H1 (cell line): Measurements from ENCODE around the gene TJP3. TPM values are rescaled to one million over a fixed set of nuclear protein-coding genes. Genes with fewer than 3 reads are reported as not detected.

Experiments
- CTCF ChIA-PET: fragments of 300-600 bp; sonication (Branson Sonifier 250); formaldehyde crosslinking; loops from one replicate; lab custom pipeline; 2021; ENCODE audit not compliant: partially characterized antibody; lab: Charles Lee
- POLR2A ChIA-PET: fragments of 300-600 bp; sonication (Branson Sonifier 250); formaldehyde crosslinking; loops from one replicate; lab custom pipeline; 2021; ENCODE audit warnings: inconsistent platforms; ENCODE audit not compliant: partially characterized antibody; lab: Charles Lee
- DNase-seq, 2 experiments: peaks; one replicate each; pipeline versions ENCODE4 v3.0.0 to v3.0.0-alpha.2; 2010 to 2022; ENCODE audit warnings: low spot score in 2 of 2, low read depth in 1 of 2, mixed read lengths in 1 of 2
- FAIRE-seq: peaks from 2 replicates; lab custom pipeline; 2011; peaks lifted over from hg19 to GRCh38; lab: Jason Lieb, UNC
- H2AFZ ChIP-seq: 2 replicates; pipeline ENCODE4 v1.8.1; 2012; ENCODE audit warnings: low read length, inconsistent platforms
- H2AK5ac ChIP-seq: 2 replicates; pipeline ENCODE4 v1.6.1; 2013; ENCODE audit warnings: low read depth, low read length
- H2BK120ac ChIP-seq: replicated peaks from 2 replicates; pipeline ENCODE3; 2013; ENCODE audit warnings: low read depth, low read length, inconsistent platforms
- H2BK12ac ChIP-seq: 2 replicates; pipeline ENCODE4 v1.6.1; 2013; ENCODE audit warnings: low read depth, low read length
- H2BK15ac ChIP-seq: 2 replicates; pipeline ENCODE4 v1.6.1; 2013; ENCODE audit warnings: low read length
- H2BK20ac ChIP-seq: 2 replicates; pipeline ENCODE4 v1.6.1; 2013; ENCODE audit warnings: low read length
- H2BK5ac ChIP-seq: 2 replicates; pipeline ENCODE4 v1.6.1; 2013; ENCODE audit warnings: low read depth, low read length
- H3K14ac ChIP-seq: 2 replicates; pipeline ENCODE4 v1.6.1; 2013; ENCODE audit warnings: inconsistent platforms; ENCODE audit not compliant: insufficient read length
- H3K18ac ChIP-seq: 2 replicates; pipeline ENCODE4 v1.6.1; 2013; ENCODE audit warnings: low read length; ENCODE audit errors: extremely low read depth
- H3K23ac ChIP-seq: 2 replicates; pipeline ENCODE4 v1.6.1; 2013; ENCODE audit warnings: inconsistent platforms; ENCODE audit not compliant: insufficient read length
- H3K23me2 ChIP-seq: 2 replicates; pipeline ENCODE4 v1.6.1; 2013; ENCODE audit warnings: low read depth, low read length
- H3K27ac ChIP-seq: 2 replicates; pipeline ENCODE4 v1.6.1; 2011; ENCODE audit warnings: low read depth, low read length, inconsistent platforms
- H3K27me3 ChIP-seq, 4 experiments: replicated peaks in 1 of 4; 1 replicate in 1 of 4; 2 replicates in 3 of 4; pipeline versions ENCODE4 v1.6.1 to v1.8.1; 2011 to 2013; ENCODE audit warnings: low read length in 3 of 4, mild to moderate bottlenecking in 3 of 4, inconsistent platforms in 2 of 4, mixed read lengths in 2 of 4, moderate library complexity in 1 of 4; ENCODE audit not compliant: control insufficient read depth in 3 of 4, insufficient read depth in 3 of 4; ENCODE audit errors: extremely low read depth in 1 of 4
- H3K36me3 ChIP-seq, 4 experiments: 2 replicates each; pipeline versions ENCODE4 v1.6.1 to v1.8.1; 2011 to 2013; ENCODE audit warnings: mild to moderate bottlenecking in 4 of 4, low read length in 3 of 4, moderate library complexity in 2 of 4, control low read depth in 1 of 4, inconsistent platforms in 1 of 4; ENCODE audit not compliant: insufficient read depth in 4 of 4, control insufficient read depth in 2 of 4
- H3K4ac ChIP-seq: replicated peaks from 2 replicates; pipeline ENCODE3; 2013; ENCODE audit warnings: low read length, low read depth, mixed read lengths, inconsistent platforms; ENCODE audit not compliant: insufficient read length
- H3K4me1 ChIP-seq, 4 experiments: replicated peaks in 1 of 4; 1 replicate in 1 of 4; 2 replicates in 3 of 4; pipeline versions ENCODE4 v1.6.1 to v1.8.1; 2011 to 2013; ENCODE audit warnings: low read length in 3 of 4, inconsistent platforms in 2 of 4, mixed read lengths in 1 of 4; ENCODE audit not compliant: insufficient read depth in 4 of 4, control insufficient read depth in 3 of 4
- H3K4me2 ChIP-seq, 2 experiments: 2 replicates each; pipeline versions ENCODE4 v1.6.1 to v1.8.1; 2011 to 2013; ENCODE audit warnings: low read depth in 2 of 2, low read length in 2 of 2, control low read depth in 1 of 2, inconsistent platforms in 1 of 2, mild to moderate bottlenecking in 1 of 2; ENCODE audit not compliant: insufficient read depth in 1 of 2
- H3K4me3 ChIP-seq, 4 experiments: fragments of 200-600, 300-600 bp in 1 of 4; sonication (generic), shearing (Covaris generic), sonication (Bioruptor Twin) in 1 of 4; 2 replicates each; pipeline versions ENCODE4 v1.5.1 to v1.8.1; 2011 to 2016; ENCODE audit warnings: low read length in 4 of 4, low read depth in 3 of 4, control low read depth in 2 of 4, inconsistent platforms in 2 of 4, mild to moderate bottlenecking in 2 of 4, mixed read lengths in 1 of 4, moderate library complexity in 1 of 4; ENCODE audit not compliant: insufficient read depth in 2 of 4; ENCODE audit errors: extremely low read depth in 1 of 4
- H3K56ac ChIP-seq: replicated peaks from 2 replicates; pipeline ENCODE3; 2013; ENCODE audit warnings: low read depth, mild to moderate bottlenecking, mixed read lengths, low read length, inconsistent platforms; ENCODE audit not compliant: insufficient read length
- H3K79me1 ChIP-seq: 2 replicates; pipeline ENCODE4 v1.6.1; 2013; ENCODE audit warnings: low read depth, low read length, control low read depth
- H3K79me2 ChIP-seq, 2 experiments: 2 replicates each; pipeline versions ENCODE4 v1.6.1 to v1.8.1; 2012 to 2013; ENCODE audit warnings: low read length in 2 of 2, mild to moderate bottlenecking in 2 of 2, inconsistent platforms in 1 of 2; ENCODE audit not compliant: insufficient read depth in 2 of 2, control insufficient read depth in 1 of 2
- H3K9ac ChIP-seq, 4 experiments: replicated peaks in 1 of 4; 1 replicate in 1 of 4; 2 replicates in 3 of 4; pipeline versions ENCODE4 v1.6.1 to v1.8.1; 2011 to 2013; ENCODE audit warnings: low read depth in 3 of 4, low read length in 3 of 4, control low read depth in 2 of 4, mild to moderate bottlenecking in 2 of 4, moderate library complexity in 2 of 4, inconsistent platforms in 1 of 4; ENCODE audit errors: extremely low read depth in 1 of 4
- H3K9me3 ChIP-seq, 2 experiments: 2 replicates each; pipeline versions ENCODE4 v1.6.1 to v1.8.1; 2012 to 2013; ENCODE audit warnings: mild to moderate bottlenecking in 2 of 2, moderate library complexity in 2 of 2, control low read depth in 1 of 2, inconsistent platforms in 1 of 2, low read depth in 1 of 2, low read length in 1 of 2, mixed read lengths in 1 of 2; ENCODE audit not compliant: insufficient read depth in 2 of 2
- H4K20me1 ChIP-seq, 2 experiments: replicated peaks in 1 of 2; 2 replicates each; pipeline versions ENCODE3 to v1.8.1; 2011 to 2013; ENCODE audit warnings: inconsistent platforms in 2 of 2, low read length in 2 of 2, mild to moderate bottlenecking in 1 of 2; ENCODE audit not compliant: insufficient read depth in 2 of 2, control insufficient read depth in 1 of 2
- H4K5ac ChIP-seq: 2 replicates; pipeline ENCODE4 v1.6.1; 2013; ENCODE audit warnings: low read length, low read depth, mixed read lengths, inconsistent platforms; ENCODE audit not compliant: insufficient read length
- H4K8ac ChIP-seq: 2 replicates; pipeline ENCODE4 v1.8.0; 2013; ENCODE audit warnings: mild to moderate bottlenecking, moderate library complexity, low read length, inconsistent platforms; ENCODE audit not compliant: insufficient read depth; ENCODE audit errors: extremely low read depth
- H4K91ac ChIP-seq: replicated peaks from 2 replicates; pipeline ENCODE3; 2013; ENCODE audit warnings: low read length, mixed read lengths, inconsistent platforms; ENCODE audit not compliant: insufficient read length
- EGR1 ChIP-seq: IDR thresholded peaks from 2 replicates; pipeline ENCODE4 v1.6.1; 2011; ENCODE audit warnings: low read depth, low read length, borderline replicate concordance
- GABPA ChIP-seq: IDR thresholded peaks from 2 replicates; pipeline ENCODE4 v1.6.1; 2011; ENCODE audit warnings: mild to moderate bottlenecking, low read length, moderate library complexity, borderline replicate concordance; ENCODE audit not compliant: insufficient read depth
- KDM1A ChIP-seq: fragments of 200-600, 300-600 bp; sonication (generic); IDR thresholded peaks from 2 replicates; pipeline ENCODE4 v1.7.1; 2016; ENCODE audit warnings: mild to moderate bottlenecking, low read length, borderline replicate concordance
- RAD21 ChIP-seq, 2 experiments: IDR thresholded peaks in 1 of 2; conservative IDR thresholded peaks in 1 of 2; 2 replicates each; pipeline ENCODE4 v1.6.1; 2011; ENCODE audit warnings: low read depth in 2 of 2, low read length in 2 of 2, improper control_type of control experiment in 1 of 2, inconsistent platforms in 1 of 2, mild to moderate bottlenecking in 1 of 2, moderate library complexity in 1 of 2
- RNF2 ChIP-seq: fragments of 200-900, 300-1000 bp; sonication (generic); IDR thresholded peaks from 2 replicates; pipeline ENCODE4 v1.7.1; 2016; ENCODE audit warnings: borderline replicate concordance, low read depth, mild to moderate bottlenecking, antibody characterized with exemption, low read length; ENCODE audit not compliant: poor library complexity, severe bottlenecking; ENCODE audit errors: missing control alignments
- RXRA ChIP-seq: IDR thresholded peaks from 2 replicates; pipeline ENCODE4 v1.6.1; 2011; ENCODE audit warnings: low read depth, mild to moderate bottlenecking, low read length, moderate library complexity; ENCODE audit not compliant: insufficient read depth
- SP2 ChIP-seq: IDR thresholded peaks from 2 replicates; pipeline ENCODE4 v1.6.1; 2012; ENCODE audit warnings: mild to moderate bottlenecking, low read length, inconsistent platforms
- TCF12 ChIP-seq: IDR thresholded peaks from 2 replicates; pipeline ENCODE4 v1.6.1; 2011; ENCODE audit warnings: low read depth, mild to moderate bottlenecking, low read length
- WGBS, 2 experiments: shearing (Covaris generic) in 1 of 2; methylation state at CpG; one replicate each; pipeline versions ENCODE4 v1.1.6 to v1.1.7; 2013 to 2015; ENCODE audit warnings: low lambda C conversion rate in 2 of 2, mixed read lengths in 2 of 2, inconsistent platforms in 1 of 2, low coverage in 1 of 2, missing lambda C conversion rate in 1 of 2; ENCODE audit not compliant: insufficient replicate concordance in 2 of 2, insufficient coverage in 1 of 2, insufficient read length in 1 of 2; ENCODE audit errors: extremely low coverage in 1 of 2, missing lambda C conversion rate in 1 of 2; 5-methylcytosine and 5-hydroxymethylcytosine counted together
- polyA plus RNA-seq, 7 experiments: library from polyadenylated mRNA; depleted of rRNA in 3 of 7; stranded (reverse) in 5 of 7; unstranded in 2 of 7; fragments of >200 nt in 5 of 7; fragments of 200-250 nt in 2 of 7; gene quantifications; 1 replicate in 5 of 7; 2 replicates in 1 of 7; 4 replicates in 1 of 7; pipeline versions ENCODE4 v1.2.1 to v1.2.3, GENCODE V29; 2011 to 2013; ENCODE audit warnings: missing spikeins in 2 of 7, mixed read lengths in 2 of 7
- total RNA-seq: library from RNA; stranded (reverse); fragmentation: NEBNext Ultra II Directional; extraction: Animal tissue kit (Norgen Biotek cat#: 25700); gene quantifications from 2 replicates; pipeline ENCODE4 v1.2.1, GENCODE V29; 2021
- TF ChIP-seq, protein P1 (sequence below): IDR thresholded peaks from 2 replicates; pipeline ENCODE4 v1.6.1; 2011; ENCODE audit warnings: low read length, improper control_type of control experiment

The TJP3 gene
- total and polyA plus RNA-seq, 2 of the 8 experiments (the other 6 are each of a cell fraction or from before 2014, with no cell fraction given) = 17.1 to 26.1 TPM

DNA sequence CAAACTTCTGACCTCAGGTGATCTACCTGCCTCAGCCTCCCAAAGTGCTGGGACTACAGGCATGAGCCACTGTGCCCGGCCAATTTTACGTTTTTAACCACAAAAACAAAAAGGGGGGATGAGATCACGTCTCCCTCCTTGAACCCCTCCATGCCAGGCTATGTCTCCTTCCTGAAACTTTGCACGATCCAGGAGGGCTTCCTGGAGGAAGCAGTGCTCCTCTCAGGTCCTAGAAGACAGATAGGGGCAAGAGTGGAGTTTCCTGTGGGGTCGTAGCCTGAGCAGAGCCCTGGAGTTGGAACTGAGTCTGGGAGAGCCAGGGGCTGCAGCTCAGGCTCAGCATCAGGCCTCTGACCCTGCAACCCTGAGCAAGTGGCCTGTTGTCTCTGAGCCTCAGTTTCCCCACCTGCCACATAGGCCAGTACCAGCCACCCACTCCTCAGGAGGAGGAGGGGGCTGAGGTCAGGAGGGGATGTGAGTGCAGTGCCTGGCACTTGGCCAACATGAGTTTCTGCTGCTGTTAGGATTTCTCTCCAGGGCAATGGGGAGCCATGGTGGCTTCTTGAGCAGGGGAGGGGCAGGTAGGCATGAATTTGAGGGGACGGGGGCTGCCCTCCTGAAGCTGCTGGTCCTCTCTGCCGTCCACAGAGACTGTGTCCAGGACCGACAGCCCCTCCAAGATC is 37.3 kb downstream of the TJP3 start:
- no peak overlapping the region for H3K27ac ChIP-seq
- H2AK5ac ChIP-seq = no peak overlapping the region
- H2BK20ac ChIP-seq = no peak overlapping the region
- no peak overlapping the region for H3K18ac ChIP-seq
- ChIA-PET POLR2A (no interaction called here), CTCF (no interaction called here)
- TF ChIP-seq RAD21 (IDR thresholded peaks at IDR 0.05 in 1 of 2, conservative IDR thresholded peaks at IDR 0.05 in 1 of 2; ENCODE audit: low read depth in 2 of 2, low read length in 2 of 2) = no peak
- no peak for TF ChIP-seq GABPA
- TF ChIP-seq EGR1 = no peak
- TF ChIP-seq, protein P1, sequence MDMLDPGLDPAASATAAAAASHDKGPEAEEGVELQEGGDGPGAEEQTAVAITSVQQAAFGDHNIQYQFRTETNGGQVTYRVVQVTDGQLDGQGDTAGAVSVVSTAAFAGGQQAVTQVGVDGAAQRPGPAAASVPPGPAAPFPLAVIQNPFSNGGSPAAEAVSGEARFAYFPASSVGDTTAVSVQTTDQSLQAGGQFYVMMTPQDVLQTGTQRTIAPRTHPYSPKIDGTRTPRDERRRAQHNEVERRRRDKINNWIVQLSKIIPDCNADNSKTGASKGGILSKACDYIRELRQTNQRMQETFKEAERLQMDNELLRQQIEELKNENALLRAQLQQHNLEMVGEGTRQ = no peak
- TF ChIP-seq SP2 = no peak
- TF ChIP-seq TCF12 = no peak
- TF ChIP-seq RXRA = no peak
- TF ChIP-seq RNF2 = no peak
- TF ChIP-seq KDM1A = peak; percentile 49; the same call in 1 of the 2 replicates
- H3K23ac ChIP-seq = no peak overlapping the region
- peaks cover 0 to 5% of the 10 kb centered on the region in 2 experiments for H4K20me1 ChIP-seq
- no peak overlapping the region for H2BK15ac ChIP-seq
- H3K4me2 ChIP-seq = no peak overlapping the region
- FAIRE-seq = no peak
- H3K9me3 ChIP-seq = no peaks in the 10 kb centered on the region
- peaks cover 0 to 12% (median 6%) of the 10 kb centered on the region in 4 experiments; a peak in 3 of 8 replicates for H3K36me3 ChIP-seq
- H3K9ac ChIP-seq = no peak overlapping the region; a peak in 1 of 7 replicates
- H3K14ac ChIP-seq = no peak overlapping the region
- WGBS, 2 experiments = 81% methylated on average over 7 of the region's 8 CpGs; no CpG with 5 or more reads in 1 of the 2 experiments
- H2BK12ac ChIP-seq = no peak overlapping the region
- no peak overlapping the region for H2BK5ac ChIP-seq
- H3K4me3 ChIP-seq = no peak overlapping the region
- no peaks in the 10 kb centered on the region for H3K79me2 ChIP-seq
- no peak overlapping the region for H3K4ac ChIP-seq
- no peak for DNase-seq
- H4K8ac ChIP-seq = no peak overlapping the region
- no peak overlapping the region for H4K91ac ChIP-seq
- H3K4me1 ChIP-seq = no peaks in the 10 kb centered on the region
- no peak overlapping the region for H4K5ac ChIP-seq
- H2AFZ ChIP-seq = no peak overlapping the region
- H3K23me2 ChIP-seq = no peaks in the 10 kb centered on the region
- no peak overlapping the region for H2BK120ac ChIP-seq
- H3K27me3 ChIP-seq = no peaks in the 10 kb centered on the region
- H3K79me1 ChIP-seq = no peaks in the 10 kb centered on the region
- no peak overlapping the region for H3K56ac ChIP-seq
